Mucosa of stomach (tissue), 1 donor: ENCODE results near the gene ETDC.
"Not testable (repeated sequence)": the region's sequence is repeated elsewhere in the genome, so short reads cannot be mapped to it uniquely, and the experiment has no call there.

Experiments used
- H3K27me3 ChIP-seq: one replicate; pipeline ENCODE4 v1.7.0; 2013; ENCODE audit warnings: mild to moderate bottlenecking, low read length; ENCODE audit not compliant: control insufficient read depth, insufficient read depth
- H3K36me3 ChIP-seq: one replicate; pipeline ENCODE4 v1.7.0; 2013; ENCODE audit warnings: low read length; ENCODE audit not compliant: control insufficient read depth, insufficient read depth
- H3K4me1 ChIP-seq: one replicate; pipeline ENCODE4 v1.7.0; 2013; ENCODE audit warnings: mild to moderate bottlenecking, low read length; ENCODE audit not compliant: control insufficient read depth, insufficient read depth
- H3K4me3 ChIP-seq: one replicate; pipeline ENCODE4 v1.7.0; 2013; ENCODE audit warnings: low read length
- H3K9ac ChIP-seq: one replicate; pipeline ENCODE4 v1.7.0; 2013; ENCODE audit warnings: mild to moderate bottlenecking, low read length, moderate library complexity
- H3K9me3 ChIP-seq: one replicate; pipeline ENCODE4 v1.7.0; 2013; ENCODE audit warnings: mild to moderate bottlenecking, low read length, moderate library complexity; ENCODE audit not compliant: control insufficient read depth
- donor health status: Pancreatic carcinoma.

The ETDC gene

DNA sequence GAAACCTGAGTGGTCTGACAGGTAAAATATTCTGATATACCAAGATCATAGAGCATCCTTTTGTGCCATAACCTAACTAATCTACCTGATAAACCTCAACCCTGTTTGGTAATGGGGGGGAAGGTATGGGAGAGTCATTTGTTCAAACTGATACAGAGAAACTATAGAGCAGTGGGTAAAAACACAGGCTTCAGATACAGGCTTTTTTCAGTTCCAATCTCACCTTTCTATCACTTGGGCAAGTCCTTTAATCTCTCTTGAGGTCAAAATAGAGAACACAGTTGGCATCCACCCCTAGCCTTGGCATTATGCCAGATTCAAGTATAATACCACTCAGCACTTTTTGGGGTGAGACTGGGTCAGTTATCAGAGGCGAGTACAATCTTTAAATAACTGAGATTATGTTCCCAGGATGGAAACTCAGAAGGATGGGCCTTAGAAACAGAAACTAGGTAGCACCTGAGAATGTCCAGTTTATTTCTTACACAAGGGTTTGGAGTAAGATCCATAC lies 880 bp upstream of the ETDC start:
- Histone ChIP-seq H3K27me3 (no peaks in the 10 kb centered on the region), H3K4me1 (no peaks in the 10 kb centered on the region), H3K9me3 (no peaks in the 10 kb centered on the region), H3K4me3 (no peak overlapping the region), H3K9ac (no peak overlapping the region), H3K36me3 (no peaks in the 10 kb centered on the region)

- Histone ChIP-seq H3K36me3 (no peaks in the 10 kb centered on the region), H3K4me3 (no peak overlapping the region), H3K4me1 (no peaks in the 10 kb centered on the region), H3K9ac (no peak overlapping the region), H3K9me3 (no peaks in the 10 kb centered on the region), H3K27me3 (no peaks in the 10 kb centered on the region)
Measured at GRCh38 chrX:135315864-135316263, 6.6 kb downstream of the ETDC start.

DNA sequence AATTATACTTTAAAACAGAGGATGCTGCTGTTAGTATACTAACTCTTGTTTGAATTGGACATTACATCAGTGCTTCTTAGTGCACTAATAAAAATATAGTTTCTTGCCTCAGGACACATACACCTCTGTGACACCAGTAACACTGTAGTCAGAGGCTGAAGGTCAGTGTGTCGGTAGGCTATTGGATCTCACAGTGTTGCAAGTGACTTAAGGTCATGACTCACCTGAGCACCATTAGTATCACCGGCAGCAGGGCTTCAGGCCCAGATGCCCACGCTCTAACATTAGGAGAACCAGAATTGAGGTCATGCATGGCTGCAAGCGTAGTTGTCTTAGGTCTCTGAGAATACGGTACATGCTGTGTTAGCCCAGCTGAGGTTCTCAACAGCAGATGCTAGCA lies 15.2 kb downstream of the ETDC start:
- no peaks in the 10 kb centered on the region for H3K4me1 ChIP-seq
- no peak overlapping the region for H3K9ac ChIP-seq
- no peaks in the 10 kb centered on the region for H3K36me3 ChIP-seq
- H3K4me3 ChIP-seq, result no peak overlapping the region
- H3K9me3 ChIP-seq, result no peaks in the 10 kb centered on the region
- no peaks in the 10 kb centered on the region for H3K27me3 ChIP-seq

DNA sequence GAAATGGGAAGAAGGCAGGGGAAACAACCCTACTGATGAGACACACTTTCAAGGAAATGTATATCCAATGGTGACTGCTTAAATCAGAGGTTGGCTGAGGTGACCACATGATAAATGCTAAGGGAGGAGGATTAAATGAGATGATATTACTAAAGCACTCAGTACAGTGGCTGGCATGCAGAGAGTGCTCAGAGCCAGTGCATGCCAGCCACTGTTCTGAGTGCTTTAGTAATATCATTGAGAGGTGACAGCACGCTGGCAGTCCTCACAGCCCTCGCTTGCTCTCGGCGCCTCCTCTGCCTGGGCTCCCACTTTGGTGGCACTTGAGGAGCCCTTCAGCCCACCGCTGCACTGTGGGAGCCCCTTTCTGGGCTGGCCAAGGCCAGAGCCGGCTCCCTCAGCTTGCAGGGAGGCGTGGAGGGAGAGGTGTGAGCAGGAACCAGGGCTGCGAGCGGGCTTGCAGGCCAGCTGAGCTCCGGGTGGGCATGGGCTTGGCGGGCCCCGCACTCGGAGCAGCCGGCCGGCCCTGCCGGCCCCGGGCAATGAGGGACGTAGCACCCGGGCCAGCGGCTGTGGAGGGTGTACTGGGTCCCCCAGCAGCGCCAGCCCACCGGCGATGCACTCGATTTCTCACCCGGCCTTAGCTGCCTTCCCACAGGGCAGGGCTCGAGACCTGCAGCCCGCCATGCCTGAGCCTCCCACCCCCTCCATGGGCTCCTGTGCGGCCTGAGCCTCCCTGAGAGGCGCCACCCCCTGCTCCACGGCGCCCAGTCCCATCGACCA lies 15.9 kb downstream of the ETDC start:
- not testable (repeated sequence) for H3K9me3 ChIP-seq, H3K9ac ChIP-seq, H3K27me3 ChIP-seq, H3K4me3 ChIP-seq, H3K4me1 ChIP-seq, H3K36me3 ChIP-seq

GRCh38 chrX:135327299-135327698 lies 18.0 kb downstream of the ETDC start:
- Histone ChIP-seq H3K27me3 (no peaks in the 10 kb centered on the region), H3K9ac (no peak overlapping the region), H3K4me3 (no peak overlapping the region), H3K9me3 (no peaks in the 10 kb centered on the region), H3K36me3 (no peaks in the 10 kb centered on the region), H3K4me1 (no peaks in the 10 kb centered on the region)

- H3K9ac ChIP-seq, result no peak overlapping the region
- H3K4me1 ChIP-seq, result no peaks in the 10 kb centered on the region
- no peaks in the 10 kb centered on the region for H3K27me3 ChIP-seq
- no peaks in the 10 kb centered on the region for H3K9me3 ChIP-seq
- no peaks in the 10 kb centered on the region for H3K36me3 ChIP-seq
- no peak overlapping the region for H3K4me3 ChIP-seq
Measured at GRCh38 chrX:135328421-135329005, 19.2 kb downstream of the ETDC start.

- no peaks in the 10 kb centered on the region for H3K27me3 ChIP-seq
- no peak overlapping the region for H3K9ac ChIP-seq
- no peaks in the 10 kb centered on the region for H3K4me1 ChIP-seq
- H3K36me3 ChIP-seq, result no peaks in the 10 kb centered on the region
- H3K4me3 ChIP-seq, result no peak overlapping the region
- H3K9me3 ChIP-seq, result no peaks in the 10 kb centered on the region
Measured at GRCh38 chrX:135330706-135331105, 21.4 kb downstream of the ETDC start.

DNA sequence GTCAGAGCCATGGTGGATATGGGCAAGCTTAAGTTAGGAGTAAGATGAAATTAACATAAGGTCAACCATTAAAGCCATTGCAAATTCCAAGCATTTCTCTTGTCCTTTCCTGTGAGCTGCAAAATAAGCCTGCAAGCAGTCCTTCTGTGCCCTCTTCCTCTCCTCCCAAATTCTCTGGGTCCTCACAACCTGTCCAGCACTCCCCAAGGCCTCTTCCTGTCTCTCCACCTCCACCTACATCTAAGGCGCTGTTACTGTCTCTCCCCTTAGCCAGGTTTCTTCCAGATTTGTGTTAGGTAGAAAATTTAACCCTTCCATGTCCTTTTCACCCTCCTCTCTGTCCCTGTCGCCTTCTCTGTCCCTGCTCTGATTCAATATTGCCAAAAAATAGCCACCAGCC lies 22.2 kb downstream of the ETDC start:
- no peaks in the 10 kb centered on the region for H3K27me3 ChIP-seq
- H3K9me3 ChIP-seq, result no peaks in the 10 kb centered on the region
- no peaks in the 10 kb centered on the region for H3K36me3 ChIP-seq

DNA sequence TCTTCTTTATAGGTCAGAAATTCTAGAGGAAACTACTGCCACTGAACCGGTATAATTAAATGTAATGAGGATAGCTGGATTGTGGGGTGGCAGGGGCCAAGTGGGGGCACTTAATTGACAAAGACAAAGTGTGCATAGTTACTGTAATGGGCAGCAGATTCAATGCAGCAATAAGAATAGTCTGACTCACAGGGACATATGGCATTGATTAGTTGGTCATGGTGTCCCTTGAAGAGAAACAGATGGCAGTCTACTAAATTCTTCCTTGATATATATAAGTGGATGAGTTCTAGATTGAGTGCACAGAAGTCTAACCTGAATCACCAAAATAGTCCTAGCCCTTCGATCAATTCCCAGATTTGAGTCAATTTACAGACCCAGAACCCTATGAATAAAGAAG lies 31.6 kb downstream of the ETDC start:
- no peak overlapping the region for H3K9ac ChIP-seq
- no peaks in the 10 kb centered on the region for H3K9me3 ChIP-seq
- no peak overlapping the region for H3K4me3 ChIP-seq
- peaks cover 28% of the 10 kb centered on the region for H3K4me1 ChIP-seq
- H3K36me3 ChIP-seq, result no peaks in the 10 kb centered on the region
- no peaks in the 10 kb centered on the region for H3K27me3 ChIP-seq

More for the DNA sequence above, 22.2 kb downstream of the ETDC start:
- Histone ChIP-seq H3K4me1 (peaks cover 2% of the 10 kb centered on the region), H3K9ac (no peak overlapping the region), H3K4me3 (no peak overlapping the region)

- Histone ChIP-seq H3K36me3 (no peaks in the 10 kb centered on the region), H3K9ac (peak overlapping the region; percentile 95), H3K27me3 (no peaks in the 10 kb centered on the region), H3K4me1 (peaks cover 24% of the 10 kb centered on the region), H3K9me3 (no peaks in the 10 kb centered on the region), H3K4me3 (peak overlapping the region; percentile 67)
Measured at GRCh38 chrX:135345107-135345589, 35.9 kb downstream of the ETDC start.

GRCh38 chrX:135346975-135347374 lies 37.7 kb downstream of the ETDC start:
- Histone ChIP-seq H3K36me3 (no peaks in the 10 kb centered on the region), H3K27me3 (no peaks in the 10 kb centered on the region), H3K4me3 (no peak overlapping the region), H3K9me3 (no peaks in the 10 kb centered on the region), H3K9ac (no peak overlapping the region), H3K4me1 (peaks cover 9% of the 10 kb centered on the region)

DNA sequence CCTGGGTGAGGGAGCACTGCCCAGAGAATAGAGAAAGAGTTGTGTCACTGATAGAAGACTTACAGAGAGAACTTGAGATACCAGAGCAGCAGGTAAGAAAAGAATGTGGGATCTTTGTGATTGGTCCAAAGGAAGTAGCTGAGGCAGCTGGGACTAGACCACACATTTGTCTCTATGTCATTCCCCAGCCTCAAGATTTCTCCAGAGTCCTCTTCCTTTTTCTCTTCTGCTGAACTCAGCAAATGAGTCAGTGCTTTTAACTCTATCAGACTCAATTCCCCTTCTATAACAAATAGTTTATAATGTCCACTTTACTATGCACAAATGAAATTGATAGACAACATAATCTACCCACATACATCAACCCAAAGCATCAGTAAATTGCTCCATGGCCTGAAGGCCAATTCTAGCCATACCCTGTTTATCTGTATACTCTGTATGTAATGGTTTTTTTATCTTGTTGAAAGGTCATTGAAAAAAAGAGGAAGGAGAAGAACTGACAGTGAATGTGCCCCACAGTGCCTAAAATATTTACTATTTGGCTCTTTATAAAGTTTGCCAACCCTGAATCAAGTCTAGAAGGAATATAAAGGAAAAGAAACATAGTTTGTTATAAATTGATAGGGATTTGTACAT lies 38.2 kb downstream of the ETDC start:
- H3K9me3 ChIP-seq, result no peaks in the 10 kb centered on the region
- H3K9ac ChIP-seq, result no peak overlapping the region
- no peaks in the 10 kb centered on the region for H3K27me3 ChIP-seq
- H3K4me3 ChIP-seq, result no peak overlapping the region
- H3K4me1 ChIP-seq, result peaks cover 5% of the 10 kb centered on the region
- no peaks in the 10 kb centered on the region for H3K36me3 ChIP-seq
